ENCODE measurements around the gene NSD2.
"Not testable (repeated sequence)": the region's sequence is repeated elsewhere in the genome, so short reads cannot be mapped to it uniquely, and the experiment has no call there.

DNA sequence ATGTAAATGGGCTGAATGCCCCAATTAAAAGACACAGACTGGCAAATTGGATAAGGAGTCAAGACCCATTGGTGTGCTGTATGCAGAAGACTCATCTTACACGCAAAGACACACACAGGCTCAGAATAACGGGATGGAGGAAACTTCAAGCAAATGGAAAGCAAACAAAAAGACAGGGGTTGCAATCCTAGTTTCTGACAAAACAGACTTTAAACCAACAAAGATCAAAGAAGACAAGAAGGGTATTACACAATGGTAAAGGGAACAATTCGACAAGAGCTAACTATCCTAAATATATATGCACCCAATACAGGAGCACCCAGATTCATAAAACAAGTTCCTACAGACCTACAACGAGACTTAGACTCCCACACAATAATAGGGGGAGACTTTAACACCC, 128.1 kb downstream of the NSD2 start:
- not testable (repeated sequence) for TF ChIP-seq EZH2 (IDR thresholded peaks at IDR 0.05); POLR2AphosphoS5 (IDR thresholded peaks at IDR 0.05; ENCODE audit: borderline replicate concordance, low read depth, low read length); FOXP2 (optimal IDR thresholded peaks at IDR 0.05; ENCODE audit: control extremely low read depth, extremely low read length, insufficient read depth)
